ENCODE measurements around the gene SLC26A1. TPM values are rescaled to one million over a fixed set of nuclear protein-coding genes. Genes with fewer than 3 reads are reported as not detected.
A peak's percentile ranks its signal among the peaks of the same experiment; 100 is the strongest.

The SLC26A1 gene
- total RNA-seq (2016; rRNA removed; fragmentation: Illumina TruSeq; extraction: Trizol) (7.2 and 22.9 TPM in 2 replicates), polyA plus RNA-seq (2011; rRNA removed) (5.4 and 8.4 TPM in 2 replicates), polyA minus RNA-seq (2011; rRNA and poly(A)+ RNA removed; ENCODE audit: low replicate concordance) (0.40 and 58.6 TPM in 2 replicates), Bru-seq, nascent RNA (percentile 70 among the genes with signal in this experiment), BruChase-seq, experiment 1, labeled RNA remaining after a 6-hour chase (percentile 90 among the genes with signal in this experiment), BruChase-seq, experiment 2, labeled RNA remaining after a 2-hour chase (percentile 82 among the genes with signal in this experiment)
- total RNA-seq (2016; cell fraction: cytosol; rRNA removed; fragmentation: Illumina TruSeq; extraction: Trizol; ENCODE audit: low read depth), result 1.1 and 1.9 TPM in 2 replicates
- total RNA-seq (2016; cell fraction: insoluble cytoplasmic fraction; rRNA removed; fragmentation: Illumina TruSeq; extraction: Trizol), result 6.6 and 22.7 TPM in 2 replicates
- 4.2 and 4.6 TPM in 2 replicates for total RNA-seq (2016; cell fraction: membrane; rRNA removed; fragmentation: Illumina TruSeq; extraction: Trizol)
- 23.8 and 28.9 TPM in 2 replicates for total RNA-seq (2016; cell fraction: nucleus; rRNA removed; fragmentation: Illumina TruSeq; extraction: Trizol)
- 7.7 and 10.8 TPM in 2 replicates for polyA plus RNA-seq (2011; cell fraction: cytosol; rRNA removed)
- polyA plus RNA-seq (2011; cell fraction: nucleus; rRNA removed), result 30.6 and 45.2 TPM in 2 replicates
- 5.1 and 7.0 TPM in 2 replicates for polyA plus RNA-seq (2012)
- polyA plus RNA-seq (2016; cell fraction: cytosol; fragmentation: Illumina TruSeq; extraction: Trizol; ENCODE audit: low read depth), result 1.2 and 1.5 TPM in 2 replicates
- polyA plus RNA-seq (2016; cell fraction: insoluble cytoplasmic fraction; fragmentation: Illumina TruSeq; extraction: Trizol; ENCODE audit: low read depth), result 4.5 and 6.1 TPM in 2 replicates
- 1.6 and 2.2 TPM in 2 replicates for polyA plus RNA-seq (2016; cell fraction: membrane; fragmentation: Illumina TruSeq; extraction: Trizol; ENCODE audit: low read depth)
- 25.4 and 27.0 TPM in 2 replicates for polyA plus RNA-seq (2016; cell fraction: nucleus; fragmentation: Illumina TruSeq; extraction: Trizol; ENCODE audit: insufficient read depth, low read depth)
- 13.4 and 13.6 TPM in 2 replicates for polyA minus RNA-seq (2011; cell fraction: cytosol; rRNA and poly(A)+ RNA removed)
- polyA minus RNA-seq (2011; cell fraction: nucleus; rRNA and poly(A)+ RNA removed), result 37.7 and 40.7 TPM in 2 replicates
- long read RNA-seq, experiment 1, partial matches to known transcripts, result 2 of 11 reads
- long read RNA-seq, experiment 1, other reads (novel, unspliced or antisense), result 8 of 11 reads
- long read RNA-seq, experiment 2, transcript SLC26A1-202 (3 exons, 3,109 nt), result major isoform, 23 of 80 reads
- long read RNA-seq, experiment 2, partial matches to known transcripts, result 22 of 80 reads
- long read RNA-seq, experiment 2, other reads (novel, unspliced or antisense), result 35 of 80 reads

GRCh38 chr4:993111-994029 is at the start of gene SLC26A1:
Gene SLC26A1 (minus strand): TSS chr4:993404. CDS start chr4:991703, 1,701 bp downstream.
- in situ Hi-C loops (cut with HindIII; ENCODE audit: extremely low pct_ligation_motif_present, low pct_unique_long_range_greater_than_20kb), result no loop called here
- H3K4me1 ChIP-seq (ENCODE audit: insufficient read depth, low read length), result peaks cover 62% of the 10 kb centered on the region
- peaks cover 3 to 9% of the 10 kb centered on the region in 2 experiments; a peak in 3 of 5 replicates for H3K27me3 ChIP-seq (ENCODE audit: control insufficient read depth in 1 of 2, insufficient read depth in 2 of 2, low read length in 2 of 2)
- peaks cover 16% of the 10 kb centered on the region for H3K79me2 ChIP-seq (ENCODE audit: insufficient read depth, low read length)
- ATAC-seq (peak; percentile 74), FAIRE-seq (peak; percentile 93), DNase-seq (ENCODE audit: low spot score) (peak; percentile 95)
- H3K27ac ChIP-seq (ENCODE audit: extremely low read length, insufficient read depth, low read length), result peak within 1 kb of the TSS; percentile 99
- ChIA-PET POLR2A (interaction anchor here (0.9 to 2.5 kb wide), 18 partner anchors 8 to 319 kb away, joined by 3 to 15 read pairs (median 4); partner anchors contain the start of genes ATP5ME, GAK, MYL5 and TMEM175), CTCF (ENCODE audit: low intra/inter-chr PET ratio, low total read pairs) (no interaction called here)
- H4K20me1 ChIP-seq (ENCODE audit: insufficient read depth, low read length), result no peaks in the 10 kb centered on the region
- peaks cover 9 to 15% of the 10 kb centered on the region in 2 experiments; a peak in 4 of 5 replicates for H3K36me3 ChIP-seq (replicated peaks in 1 of 2; ENCODE audit: control insufficient read depth in 1 of 2, insufficient read depth in 2 of 2, low read length in 2 of 2)
- intact Hi-C loops (cut with micrococcal nuclease; ENCODE audit: unreplicated experiment), result loop anchor here (2.0 kb wide), 2 partner anchors 15 to 21 kb away; partner anchors contain the start of gene DGKQ
- H3K4me3 ChIP-seq (replicated peaks in 1 of 3; ENCODE audit: insufficient read depth in 1 of 3, low read depth in 2 of 3, low read length in 3 of 3), result peak within 1 kb of the TSS; percentile 61 to 85 (median 77)
- H3K4me2 ChIP-seq (ENCODE audit: low read depth, low read length), result peak within 1 kb of the TSS; percentile 99
- H3K9me3 ChIP-seq (ENCODE audit: low read length), result no peaks in the 10 kb centered on the region
- BruUV-seq (replicated peaks), result TSS peak; percentile 86
- 4% methylated on average over 4 of the region's 37 CpGs for WGBS (ENCODE audit: low lambda C conversion rate)
- no peak within 1 kb of the TSS for H2AFZ ChIP-seq (ENCODE audit: low read length)
- H3K9ac ChIP-seq (ENCODE audit: insufficient read depth, low read depth, low read length), result peak within 1 kb of the TSS; percentile 96
- peak; percentile 42; the same call in 1 of the 2 replicates for TF ChIP-seq ARNT2 (CRISPR knock-in tag; IDR thresholded peaks at IDR 0.05; ENCODE audit: low read depth)
- TF ChIP-seq TSC22D2 (CRISPR knock-in tag; IDR thresholded peaks at IDR 0.05; ENCODE audit: borderline replicate concordance), result no peak
- peak; percentile 68 for TF ChIP-seq FOXA3 (CRISPR knock-in tag; IDR thresholded peaks at IDR 0.05)
- TF ChIP-seq FOXK1 (CRISPR knock-in tag; IDR thresholded peaks at IDR 0.05; ENCODE audit: borderline replicate concordance, low read depth), result peak; percentile 29
- peak; percentile 78 for TF ChIP-seq ZNF407 (CRISPR knock-in tag; IDR thresholded peaks at IDR 0.05; ENCODE audit: not compliant biosample characterization)

Measured in HepG2 (cell line).